H1 (cell line): Measurements from ENCODE around the gene CRYBG1. TPM values are rescaled to one million over a fixed set of nuclear protein-coding genes. Genes with fewer than 3 reads are reported as not detected.

Experiments
- CTCF ChIA-PET: fragments of 300-600 bp; sonication (Branson Sonifier 250); formaldehyde crosslinking; loops from one replicate; lab custom pipeline; 2021; ENCODE audit not compliant: partially characterized antibody; lab: Charles Lee
- POLR2A ChIA-PET: fragments of 300-600 bp; sonication (Branson Sonifier 250); formaldehyde crosslinking; loops from one replicate; lab custom pipeline; 2021; ENCODE audit warnings: inconsistent platforms; ENCODE audit not compliant: partially characterized antibody; lab: Charles Lee
- DNase-seq, 2 experiments: peaks; one replicate each; pipeline versions ENCODE4 v3.0.0 to v3.0.0-alpha.2; 2010 to 2022; ENCODE audit warnings: low spot score in 2 of 2, low read depth in 1 of 2, mixed read lengths in 1 of 2
- FAIRE-seq: peaks from 2 replicates; lab custom pipeline; 2011; peaks lifted over from hg19 to GRCh38; lab: Jason Lieb, UNC
- H2AFZ ChIP-seq: 2 replicates; pipeline ENCODE4 v1.8.1; 2012; ENCODE audit warnings: low read length, inconsistent platforms
- H2AK5ac ChIP-seq: 2 replicates; pipeline ENCODE4 v1.6.1; 2013; ENCODE audit warnings: low read depth, low read length
- H2BK120ac ChIP-seq: replicated peaks from 2 replicates; pipeline ENCODE3; 2013; ENCODE audit warnings: low read depth, low read length, inconsistent platforms
- H2BK12ac ChIP-seq: 2 replicates; pipeline ENCODE4 v1.6.1; 2013; ENCODE audit warnings: low read depth, low read length
- H2BK15ac ChIP-seq: 2 replicates; pipeline ENCODE4 v1.6.1; 2013; ENCODE audit warnings: low read length
- H2BK20ac ChIP-seq: 2 replicates; pipeline ENCODE4 v1.6.1; 2013; ENCODE audit warnings: low read length
- H2BK5ac ChIP-seq: 2 replicates; pipeline ENCODE4 v1.6.1; 2013; ENCODE audit warnings: low read depth, low read length
- H3K14ac ChIP-seq: 2 replicates; pipeline ENCODE4 v1.6.1; 2013; ENCODE audit warnings: inconsistent platforms; ENCODE audit not compliant: insufficient read length
- H3K18ac ChIP-seq: 2 replicates; pipeline ENCODE4 v1.6.1; 2013; ENCODE audit warnings: low read length; ENCODE audit errors: extremely low read depth
- H3K23ac ChIP-seq: 2 replicates; pipeline ENCODE4 v1.6.1; 2013; ENCODE audit warnings: inconsistent platforms; ENCODE audit not compliant: insufficient read length
- H3K23me2 ChIP-seq: 2 replicates; pipeline ENCODE4 v1.6.1; 2013; ENCODE audit warnings: low read depth, low read length
- H3K27ac ChIP-seq: 2 replicates; pipeline ENCODE4 v1.6.1; 2011; ENCODE audit warnings: low read depth, low read length, inconsistent platforms
- H3K27me3 ChIP-seq, 4 experiments: replicated peaks in 1 of 4; 1 replicate in 1 of 4; 2 replicates in 3 of 4; pipeline versions ENCODE4 v1.6.1 to v1.8.1; 2011 to 2013; ENCODE audit warnings: low read length in 3 of 4, mild to moderate bottlenecking in 3 of 4, inconsistent platforms in 2 of 4, mixed read lengths in 2 of 4, moderate library complexity in 1 of 4; ENCODE audit not compliant: control insufficient read depth in 3 of 4, insufficient read depth in 3 of 4; ENCODE audit errors: extremely low read depth in 1 of 4
- H3K36me3 ChIP-seq, 4 experiments: 2 replicates each; pipeline versions ENCODE4 v1.6.1 to v1.8.1; 2011 to 2013; ENCODE audit warnings: mild to moderate bottlenecking in 4 of 4, low read length in 3 of 4, moderate library complexity in 2 of 4, control low read depth in 1 of 4, inconsistent platforms in 1 of 4; ENCODE audit not compliant: insufficient read depth in 4 of 4, control insufficient read depth in 2 of 4
- H3K4ac ChIP-seq: replicated peaks from 2 replicates; pipeline ENCODE3; 2013; ENCODE audit warnings: low read length, low read depth, mixed read lengths, inconsistent platforms; ENCODE audit not compliant: insufficient read length
- H3K4me1 ChIP-seq, 4 experiments: replicated peaks in 1 of 4; 1 replicate in 1 of 4; 2 replicates in 3 of 4; pipeline versions ENCODE4 v1.6.1 to v1.8.1; 2011 to 2013; ENCODE audit warnings: low read length in 3 of 4, inconsistent platforms in 2 of 4, mixed read lengths in 1 of 4; ENCODE audit not compliant: insufficient read depth in 4 of 4, control insufficient read depth in 3 of 4
- H3K4me2 ChIP-seq, 2 experiments: 2 replicates each; pipeline versions ENCODE4 v1.6.1 to v1.8.1; 2011 to 2013; ENCODE audit warnings: low read depth in 2 of 2, low read length in 2 of 2, control low read depth in 1 of 2, inconsistent platforms in 1 of 2, mild to moderate bottlenecking in 1 of 2; ENCODE audit not compliant: insufficient read depth in 1 of 2
- H3K4me3 ChIP-seq, 4 experiments: fragments of 200-600, 300-600 bp in 1 of 4; sonication (generic), shearing (Covaris generic), sonication (Bioruptor Twin) in 1 of 4; 2 replicates each; pipeline versions ENCODE4 v1.5.1 to v1.8.1; 2011 to 2016; ENCODE audit warnings: low read length in 4 of 4, low read depth in 3 of 4, control low read depth in 2 of 4, inconsistent platforms in 2 of 4, mild to moderate bottlenecking in 2 of 4, mixed read lengths in 1 of 4, moderate library complexity in 1 of 4; ENCODE audit not compliant: insufficient read depth in 2 of 4; ENCODE audit errors: extremely low read depth in 1 of 4
- H3K56ac ChIP-seq: replicated peaks from 2 replicates; pipeline ENCODE3; 2013; ENCODE audit warnings: low read depth, mild to moderate bottlenecking, mixed read lengths, low read length, inconsistent platforms; ENCODE audit not compliant: insufficient read length
- H3K79me1 ChIP-seq: 2 replicates; pipeline ENCODE4 v1.6.1; 2013; ENCODE audit warnings: low read depth, low read length, control low read depth
- H3K79me2 ChIP-seq, 2 experiments: 2 replicates each; pipeline versions ENCODE4 v1.6.1 to v1.8.1; 2012 to 2013; ENCODE audit warnings: low read length in 2 of 2, mild to moderate bottlenecking in 2 of 2, inconsistent platforms in 1 of 2; ENCODE audit not compliant: insufficient read depth in 2 of 2, control insufficient read depth in 1 of 2
- H3K9ac ChIP-seq, 4 experiments: replicated peaks in 1 of 4; 1 replicate in 1 of 4; 2 replicates in 3 of 4; pipeline versions ENCODE4 v1.6.1 to v1.8.1; 2011 to 2013; ENCODE audit warnings: low read depth in 3 of 4, low read length in 3 of 4, control low read depth in 2 of 4, mild to moderate bottlenecking in 2 of 4, moderate library complexity in 2 of 4, inconsistent platforms in 1 of 4; ENCODE audit errors: extremely low read depth in 1 of 4
- H3K9me3 ChIP-seq, 2 experiments: 2 replicates each; pipeline versions ENCODE4 v1.6.1 to v1.8.1; 2012 to 2013; ENCODE audit warnings: mild to moderate bottlenecking in 2 of 2, moderate library complexity in 2 of 2, control low read depth in 1 of 2, inconsistent platforms in 1 of 2, low read depth in 1 of 2, low read length in 1 of 2, mixed read lengths in 1 of 2; ENCODE audit not compliant: insufficient read depth in 2 of 2
- H4K20me1 ChIP-seq, 2 experiments: replicated peaks in 1 of 2; 2 replicates each; pipeline versions ENCODE3 to v1.8.1; 2011 to 2013; ENCODE audit warnings: inconsistent platforms in 2 of 2, low read length in 2 of 2, mild to moderate bottlenecking in 1 of 2; ENCODE audit not compliant: insufficient read depth in 2 of 2, control insufficient read depth in 1 of 2
- H4K5ac ChIP-seq: 2 replicates; pipeline ENCODE4 v1.6.1; 2013; ENCODE audit warnings: low read length, low read depth, mixed read lengths, inconsistent platforms; ENCODE audit not compliant: insufficient read length
- H4K8ac ChIP-seq: 2 replicates; pipeline ENCODE4 v1.8.0; 2013; ENCODE audit warnings: mild to moderate bottlenecking, moderate library complexity, low read length, inconsistent platforms; ENCODE audit not compliant: insufficient read depth; ENCODE audit errors: extremely low read depth
- H4K91ac ChIP-seq: replicated peaks from 2 replicates; pipeline ENCODE3; 2013; ENCODE audit warnings: low read length, mixed read lengths, inconsistent platforms; ENCODE audit not compliant: insufficient read length
- CTBP2 ChIP-seq: IDR thresholded peaks from 2 replicates; pipeline ENCODE4 v1.7.0; 2011; ENCODE audit warnings: borderline replicate concordance, mild to moderate bottlenecking, moderate library complexity, mixed read lengths, low read length; ENCODE audit not compliant: insufficient read depth, insufficient read length
- WGBS, 2 experiments: shearing (Covaris generic) in 1 of 2; methylation state at CpG; one replicate each; pipeline versions ENCODE4 v1.1.6 to v1.1.7; 2013 to 2015; ENCODE audit warnings: low lambda C conversion rate in 2 of 2, mixed read lengths in 2 of 2, inconsistent platforms in 1 of 2, low coverage in 1 of 2, missing lambda C conversion rate in 1 of 2; ENCODE audit not compliant: insufficient replicate concordance in 2 of 2, insufficient coverage in 1 of 2, insufficient read length in 1 of 2; ENCODE audit errors: extremely low coverage in 1 of 2, missing lambda C conversion rate in 1 of 2; 5-methylcytosine and 5-hydroxymethylcytosine counted together
- polyA plus RNA-seq, 7 experiments: library from polyadenylated mRNA; depleted of rRNA in 3 of 7; stranded (reverse) in 5 of 7; unstranded in 2 of 7; fragments of >200 nt in 5 of 7; fragments of 200-250 nt in 2 of 7; gene quantifications; 1 replicate in 5 of 7; 2 replicates in 1 of 7; 4 replicates in 1 of 7; pipeline versions ENCODE4 v1.2.1 to v1.2.3, GENCODE V29; 2011 to 2013; ENCODE audit warnings: missing spikeins in 2 of 7, mixed read lengths in 2 of 7
- total RNA-seq: library from RNA; stranded (reverse); fragmentation: NEBNext Ultra II Directional; extraction: Animal tissue kit (Norgen Biotek cat#: 25700); gene quantifications from 2 replicates; pipeline ENCODE4 v1.2.1, GENCODE V29; 2021
- TF ChIP-seq, protein P1 (sequence below): IDR thresholded peaks from 2 replicates; pipeline ENCODE4 v1.6.1; 2012; ENCODE audit warnings: inconsistent platforms

CRYBG1 gene
- total and polyA plus RNA-seq, 2 of the 8 experiments (the other 6 are each of a cell fraction or from before 2014, with no cell fraction given) = 2.2 to 11.6 TPM

DNA sequence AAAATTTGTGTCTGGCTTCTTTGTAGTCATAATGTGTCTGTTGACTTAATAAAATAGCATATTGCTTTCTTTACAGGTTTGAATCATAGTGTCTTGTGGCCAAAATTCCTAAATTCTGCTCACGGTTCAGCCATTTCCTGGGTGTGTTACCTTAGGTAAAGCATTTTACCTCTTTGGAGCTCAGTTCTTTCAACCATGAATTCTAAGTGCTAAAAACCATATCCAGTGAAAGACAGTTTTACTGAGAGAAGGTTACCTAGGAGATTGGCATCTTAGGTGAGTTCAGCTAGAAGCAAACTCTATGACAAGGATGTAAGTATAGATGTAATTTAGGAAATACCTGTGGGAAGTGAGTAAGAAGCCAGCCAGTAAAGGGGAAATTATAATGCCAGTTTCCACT, 20.7 kb downstream of the CRYBG1 start:
- no peak overlapping the region for H3K27ac ChIP-seq
- 97% methylated on average over 1 of the region's 1 CpG; no CpG with 5 or more reads in 1 of the 2 experiments for WGBS, 2 experiments
- CTCF ChIA-PET = interaction anchor here (2.5 kb wide), 1 partner anchor 20 kb away, joined by 8 read pairs; the partner anchor contains the start of gene CRYBG1

More for the DNA sequence above, 20.7 kb downstream of the CRYBG1 start:
- Histone ChIP-seq H3K4me1 (no peaks in the 10 kb centered on the region), H4K5ac (no peak overlapping the region), H4K91ac (no peak overlapping the region), H3K4ac (no peak overlapping the region), H2AK5ac (no peak overlapping the region), H2BK20ac (no peak overlapping the region), H3K56ac (no peak overlapping the region), H4K20me1 (no peaks in the 10 kb centered on the region)
- FAIRE-seq = no peak
- no peak for DNase-seq
- TF ChIP-seq CTBP2 = no peak
- TF ChIP-seq, protein P1, sequence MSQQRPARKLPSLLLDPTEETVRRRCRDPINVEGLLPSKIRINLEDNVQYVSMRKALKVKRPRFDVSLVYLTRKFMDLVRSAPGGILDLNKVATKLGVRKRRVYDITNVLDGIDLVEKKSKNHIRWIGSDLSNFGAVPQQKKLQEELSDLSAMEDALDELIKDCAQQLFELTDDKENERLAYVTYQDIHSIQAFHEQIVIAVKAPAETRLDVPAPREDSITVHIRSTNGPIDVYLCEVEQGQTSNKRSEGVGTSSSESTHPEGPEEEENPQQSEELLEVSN = no peak
- TF ChIP-seq, all 59 proteins: peak for 0
- Histone ChIP-seq H3K18ac (no peak overlapping the region), H3K27me3 (no peaks in the 10 kb centered on the region), H2BK15ac (no peak overlapping the region), H3K4me3 (no peak overlapping the region), H4K8ac (no peak overlapping the region), H2AFZ (no peak overlapping the region), H3K14ac (no peak overlapping the region), H3K23ac (no peak overlapping the region), H2BK12ac (no peak overlapping the region), H3K79me2 (no peaks in the 10 kb centered on the region), H3K23me2 (no peaks in the 10 kb centered on the region), H3K9ac (no peak overlapping the region), H3K36me3 (no peaks in the 10 kb centered on the region; a peak in 1 of 8 replicates), H3K4me2 (no peak overlapping the region), H2BK5ac (no peak overlapping the region), H2BK120ac (no peak overlapping the region), H3K79me1 (no peaks in the 10 kb centered on the region), H3K9me3 (0 out of 4 replicates have a peak, but pooled peaks cover 0 to under 1% of the 10 kb centered on the region in 2 experiments)
- POLR2A ChIA-PET = no interaction called here
